Activated CD4-positive, alpha-beta T cell treated with anti-CD3 and anti-CD28 coated beads, Interleukin-2, amount 50 U/mL, for 48 hours (primary cell): ENCODE measurements around the gene ANKRD10.

Source experiments
- DNase-seq, 2 experiments: peaks; one replicate each; pipeline ENCODE4 v3.0.0-alpha.2; 2020

Gene ANKRD10

GRCh38 chr13:110828705-110829104 is 86.2 kb downstream of the ANKRD10 start:
- DNase-seq = no peak
